ENCODE results near the gene ERMARD. TPM values are rescaled to one million over a fixed set of nuclear protein-coding genes. Genes with fewer than 3 reads are reported as not detected.

ERMARD gene
- total and polyA plus RNA-seq, 9 donors, result 14.9 to 27.7 (median 19.5) TPM

DNA sequence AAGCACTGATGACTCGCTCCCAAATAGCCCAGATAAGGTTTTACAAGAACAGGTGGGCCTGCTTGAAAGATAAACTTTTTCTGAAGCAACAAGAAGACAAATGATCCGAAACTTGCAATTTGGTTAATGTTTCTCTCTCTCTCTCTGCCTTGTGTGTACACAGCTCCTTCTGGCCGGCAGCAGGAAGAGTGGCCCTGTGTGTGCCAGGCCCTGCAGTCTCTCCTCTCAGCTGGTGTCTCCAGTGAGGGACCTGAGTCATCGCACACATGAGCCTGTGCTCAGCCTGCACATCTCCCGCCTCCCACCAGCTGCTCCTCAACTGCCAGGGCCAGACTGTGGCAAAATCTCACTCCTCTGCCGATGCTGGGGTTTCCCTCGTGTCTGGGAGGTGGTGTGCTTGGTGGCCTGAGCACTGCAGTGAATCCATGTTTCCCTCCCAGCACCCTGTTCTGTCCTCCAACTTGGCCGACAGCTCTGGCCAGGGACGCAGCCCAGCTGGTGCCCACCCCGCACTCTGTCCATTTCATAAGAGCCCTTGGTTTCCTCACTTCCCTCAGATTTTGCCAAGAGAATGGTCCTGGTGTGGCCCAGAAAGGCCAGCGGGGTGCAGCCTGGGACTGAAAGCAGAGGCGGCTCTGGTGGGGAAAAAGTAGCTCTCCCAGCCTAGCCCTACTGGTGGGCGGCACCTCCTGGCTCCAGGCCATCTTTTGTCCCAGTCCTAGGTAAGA is 49.4 kb downstream of the ERMARD start:
- Histone ChIP-seq H3K36me3 (ENCODE audit: control insufficient read depth, insufficient read depth, low read length) (no peaks in the 10 kb centered on the region), H3K4me1 (ENCODE audit: control insufficient read depth, insufficient read depth, low read length) (peaks cover 3% of the 10 kb centered on the region), H3K27me3 (ENCODE audit: control insufficient read depth, insufficient read depth, low read length) (peaks cover 5% of the 10 kb centered on the region), H3K4me3 (ENCODE audit: low read length) (no peak overlapping the region), H3K9me3 (replicated peaks; ENCODE audit: control insufficient read depth, low read depth, low read length) (no peaks in the 10 kb centered on the region), H3K27ac (ENCODE audit: low read length) (no peak overlapping the region)
- 83% methylated on average over 11 of the region's 13 CpGs for whole genome bisulfite sequencing (ENCODE audit: insufficient coverage)
- peak; percentile 35 for DNase-seq

DNA sequence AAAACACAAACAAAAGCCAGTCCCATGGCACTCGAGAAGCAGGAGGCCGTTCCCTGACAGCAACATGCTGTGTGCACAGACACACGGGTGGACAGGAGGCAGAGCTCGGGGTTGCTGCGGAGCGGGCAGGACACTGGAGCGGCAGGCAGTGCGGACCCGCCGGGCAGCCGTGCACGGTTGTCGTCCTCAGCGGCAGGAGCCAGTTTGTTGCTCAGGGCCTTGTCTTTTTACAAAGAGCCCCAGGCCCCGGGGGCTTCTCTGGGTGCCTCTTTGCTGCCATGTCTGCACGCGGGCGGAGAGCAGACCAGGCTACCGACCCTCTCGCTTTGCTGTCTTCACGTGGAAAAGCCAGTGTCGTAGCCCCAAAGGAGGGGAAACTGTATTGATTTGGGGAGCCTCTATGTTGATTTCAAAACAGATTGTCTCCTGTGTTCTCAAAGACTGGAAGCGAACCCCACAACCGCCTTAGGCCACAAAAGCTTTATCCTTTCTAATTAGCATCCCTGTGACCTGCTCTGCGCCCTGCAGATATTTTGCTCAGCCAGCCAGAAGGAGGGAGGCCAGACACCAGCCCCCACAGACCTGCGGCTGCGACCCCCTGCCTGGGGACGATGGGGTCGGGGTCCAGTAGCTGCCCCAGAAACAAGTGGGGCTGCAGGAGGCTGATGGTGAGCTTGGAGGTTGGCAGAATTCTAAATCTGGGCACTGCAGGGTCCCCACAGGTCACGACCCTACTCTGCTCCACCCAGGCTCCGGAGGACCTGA is 50.2 kb downstream of the ERMARD start:
- no peaks in the 10 kb centered on the region for H3K9me3 ChIP-seq (replicated peaks; ENCODE audit: control insufficient read depth, low read depth, low read length)
- DNase-seq, result no peak
- H3K36me3 ChIP-seq (ENCODE audit: control insufficient read depth, insufficient read depth, low read length), result no peaks in the 10 kb centered on the region
- H3K4me1 ChIP-seq (ENCODE audit: control insufficient read depth, insufficient read depth, low read length), result peaks cover 3% of the 10 kb centered on the region
- H3K27me3 ChIP-seq (ENCODE audit: control insufficient read depth, insufficient read depth, low read length), result peaks cover 7% of the 10 kb centered on the region
- whole genome bisulfite sequencing (ENCODE audit: insufficient coverage), result 90% methylated on average over 28 of the region's 31 CpGs
- no peak overlapping the region for H3K4me3 ChIP-seq (ENCODE audit: low read length)
- H3K27ac ChIP-seq (ENCODE audit: low read length), result no peak overlapping the region

DNA sequence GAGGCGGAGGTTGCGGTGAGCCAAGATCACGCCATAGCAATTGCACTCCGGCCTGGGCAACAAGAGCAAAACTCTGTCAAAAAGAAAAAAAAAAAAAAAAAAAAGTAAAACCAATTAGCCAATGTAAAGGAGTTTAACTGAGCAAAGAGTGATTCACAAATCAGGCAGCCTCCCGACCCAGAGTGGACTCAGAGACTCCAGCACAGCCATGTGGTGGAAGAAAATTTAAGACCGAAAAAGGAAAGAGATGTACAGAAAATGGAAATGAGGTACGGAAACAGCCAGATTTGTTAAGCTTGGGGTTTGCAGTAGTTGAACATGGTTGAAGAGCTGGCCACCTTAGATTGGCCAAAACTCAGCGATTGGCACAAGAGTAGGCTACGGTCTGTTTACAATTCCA is 51.4 kb downstream of the ERMARD start:
- Histone ChIP-seq H3K4me3 (ENCODE audit: low read length) (no peak overlapping the region), H3K4me1 (ENCODE audit: control insufficient read depth, insufficient read depth, low read length) (peaks cover 3% of the 10 kb centered on the region), H3K27me3 (ENCODE audit: control insufficient read depth, insufficient read depth, low read length) (peaks cover 9% of the 10 kb centered on the region), H3K9me3 (replicated peaks; ENCODE audit: control insufficient read depth, low read depth, low read length) (no peaks in the 10 kb centered on the region), H3K27ac (ENCODE audit: low read length) (no peak overlapping the region), H3K36me3 (ENCODE audit: control insufficient read depth, insufficient read depth, low read length) (no peaks in the 10 kb centered on the region)
- WGBS (ENCODE audit: insufficient coverage), result 100% methylated on average over 3 of the region's 9 CpGs
- DNase-seq, result no peak

DNA sequence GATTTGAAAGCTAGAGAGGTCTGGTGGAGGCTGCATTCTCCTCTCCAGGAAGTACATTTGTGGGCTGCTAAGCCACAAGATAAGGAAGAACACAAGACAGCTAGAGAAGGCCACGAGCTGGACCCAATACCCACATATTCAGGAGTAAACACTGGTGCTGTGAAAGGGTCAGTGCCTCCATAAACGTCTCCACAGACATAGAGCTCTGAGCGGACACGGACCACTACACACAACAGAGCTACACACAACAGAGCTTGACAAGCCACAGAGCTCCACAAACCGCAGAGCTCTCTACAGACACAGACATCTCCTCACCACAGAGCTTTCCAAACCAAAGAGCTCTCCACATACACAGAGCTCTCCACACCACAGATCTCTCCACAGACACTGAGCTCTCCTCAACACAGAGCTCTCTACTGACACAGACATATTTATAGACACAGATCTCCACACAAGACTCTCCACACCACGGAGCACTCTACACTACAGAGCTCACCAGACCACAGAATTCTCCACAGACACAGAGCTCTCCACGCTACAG is 51.9 kb downstream of the ERMARD start:
- 67% methylated on average over 6 of the region's 7 CpGs for WGBS (ENCODE audit: insufficient coverage)

DNA sequence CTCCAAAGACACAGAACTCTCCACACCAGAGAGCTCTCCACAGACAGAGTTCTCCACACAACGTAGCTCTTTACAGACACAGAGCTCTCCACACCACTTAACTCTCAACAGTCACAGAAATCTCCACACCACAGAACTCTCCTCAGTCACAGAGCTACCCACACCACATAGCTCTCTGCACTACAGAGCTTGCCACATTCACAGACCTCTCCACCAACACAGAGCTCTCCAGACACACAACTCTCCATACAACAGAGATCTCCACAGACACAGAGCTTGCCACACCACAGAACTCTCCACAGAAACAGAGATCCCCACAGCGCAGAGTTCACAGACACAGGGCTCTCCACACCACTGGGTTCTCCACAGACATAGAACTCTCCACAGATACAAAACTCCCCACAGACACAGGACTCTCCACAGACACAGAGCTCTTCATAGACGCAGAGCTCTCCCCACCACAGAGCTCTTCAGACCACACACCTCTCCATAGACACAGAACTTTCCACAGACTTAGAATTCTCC is 52.5 kb downstream of the ERMARD start:
- Histone ChIP-seq H3K27me3 (ENCODE audit: control insufficient read depth, insufficient read depth, low read length) (peaks cover 9% of the 10 kb centered on the region), H3K9me3 (replicated peaks; ENCODE audit: control insufficient read depth, low read depth, low read length) (no peaks in the 10 kb centered on the region), H3K4me3 (ENCODE audit: low read length) (no peak overlapping the region), H3K36me3 (ENCODE audit: control insufficient read depth, insufficient read depth, low read length) (no peaks in the 10 kb centered on the region), H3K27ac (ENCODE audit: low read length) (no peak overlapping the region), H3K4me1 (ENCODE audit: control insufficient read depth, insufficient read depth, low read length) (peaks cover 3% of the 10 kb centered on the region)
- WGBS (ENCODE audit: insufficient coverage), result 78% methylated on average over 3 of the region's 3 CpGs
- DNase-seq, result no peak

More for the DNA sequence above, 51.9 kb downstream of the ERMARD start:
- DNase-seq, result no peak
- Histone ChIP-seq H3K27ac (ENCODE audit: low read length) (no peak overlapping the region), H3K4me1 (ENCODE audit: control insufficient read depth, insufficient read depth, low read length) (peaks cover 3% of the 10 kb centered on the region), H3K36me3 (ENCODE audit: control insufficient read depth, insufficient read depth, low read length) (no peaks in the 10 kb centered on the region), H3K27me3 (ENCODE audit: control insufficient read depth, insufficient read depth, low read length) (peaks cover 9% of the 10 kb centered on the region), H3K4me3 (ENCODE audit: low read length) (no peak overlapping the region), H3K9me3 (replicated peaks; ENCODE audit: control insufficient read depth, low read depth, low read length) (no peaks in the 10 kb centered on the region)

DNA sequence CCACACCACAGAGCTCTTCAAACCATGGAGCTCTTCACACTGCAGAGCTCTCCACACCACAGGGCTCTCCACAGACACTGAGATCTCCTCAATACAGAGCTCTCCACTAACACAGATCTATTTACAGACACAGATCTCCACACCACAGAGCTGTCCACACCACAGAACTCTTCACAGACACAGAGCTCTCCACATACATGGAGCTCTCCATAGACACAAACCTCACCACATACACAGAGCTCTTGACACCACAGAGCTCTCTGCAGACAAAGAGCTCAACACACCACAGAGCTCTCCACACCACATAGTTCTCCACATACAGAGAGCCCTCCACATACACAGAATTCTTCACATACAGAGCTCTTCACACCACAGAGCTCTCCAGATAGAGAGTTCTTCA is 53.0 kb downstream of the ERMARD start:
- Histone ChIP-seq H3K36me3 (ENCODE audit: control insufficient read depth, insufficient read depth, low read length) (no peaks in the 10 kb centered on the region), H3K4me3 (ENCODE audit: low read length) (no peak overlapping the region), H3K27me3 (ENCODE audit: control insufficient read depth, insufficient read depth, low read length) (peaks cover 7% of the 10 kb centered on the region), H3K27ac (ENCODE audit: low read length) (no peak overlapping the region), H3K9me3 (replicated peaks; ENCODE audit: control insufficient read depth, low read depth, low read length) (no peaks in the 10 kb centered on the region), H3K4me1 (ENCODE audit: control insufficient read depth, insufficient read depth, low read length) (peaks cover 3% of the 10 kb centered on the region)
- DNase-seq, result no peak

DNA sequence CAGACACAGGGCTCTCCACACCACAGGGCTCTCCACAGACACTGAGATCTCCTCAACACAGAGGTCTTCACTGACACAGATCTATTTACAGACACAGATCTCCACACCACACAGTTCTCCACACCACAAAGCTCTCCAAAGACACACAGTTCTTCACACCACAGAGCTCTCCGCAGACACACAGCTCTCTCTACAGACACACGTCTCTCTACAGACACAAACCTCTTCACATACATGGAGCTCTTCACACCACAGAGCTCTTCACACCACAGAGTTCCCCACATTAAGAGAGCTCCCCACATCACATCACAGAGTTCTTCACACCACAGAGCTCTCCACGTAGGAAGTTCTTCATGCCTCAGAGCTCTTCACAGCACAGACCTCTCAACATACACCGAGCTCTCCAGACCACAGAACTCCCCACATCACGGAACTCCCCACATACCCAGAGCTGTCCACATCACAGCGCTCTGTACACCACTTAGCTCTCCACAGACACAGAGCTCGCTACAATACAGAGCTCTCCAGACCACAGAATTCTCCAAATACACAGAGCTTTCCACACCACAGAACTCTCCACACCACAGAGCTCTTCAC is 53.9 kb downstream of the ERMARD start:
- Histone ChIP-seq H3K27me3 (ENCODE audit: control insufficient read depth, insufficient read depth, low read length) (peaks cover 7% of the 10 kb centered on the region), H3K4me1 (ENCODE audit: control insufficient read depth, insufficient read depth, low read length) (peaks cover 3% of the 10 kb centered on the region), H3K9me3 (replicated peaks; ENCODE audit: control insufficient read depth, low read depth, low read length) (no peaks in the 10 kb centered on the region), H3K4me3 (ENCODE audit: low read length) (no peak overlapping the region), H3K27ac (ENCODE audit: low read length) (no peak overlapping the region), H3K36me3 (ENCODE audit: control insufficient read depth, insufficient read depth, low read length) (no peaks in the 10 kb centered on the region)
- 87% methylated on average over 7 of the region's 7 CpGs for WGBS (ENCODE audit: insufficient coverage)
- no peak for DNase-seq

DNA sequence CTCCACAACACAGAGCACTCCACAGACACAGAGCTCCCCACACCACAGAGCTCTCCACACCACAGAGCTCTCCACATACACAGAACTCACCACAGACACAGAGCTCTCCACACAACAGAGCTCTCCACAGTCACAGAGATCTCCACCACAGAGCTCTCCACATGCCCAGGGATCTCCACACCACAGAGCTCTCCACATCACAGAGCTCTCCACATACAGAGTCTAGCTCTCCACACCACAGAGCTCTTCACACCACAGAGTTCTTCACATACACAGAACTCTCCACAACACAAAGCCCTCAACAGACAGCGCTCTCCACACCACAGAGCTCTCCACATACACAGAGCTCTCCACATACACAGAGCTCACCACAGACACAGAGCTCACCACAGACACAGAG is 55.3 kb downstream of the ERMARD start:
- no peaks in the 10 kb centered on the region for H3K4me1 ChIP-seq (ENCODE audit: control insufficient read depth, insufficient read depth, low read length)
- no peak for DNase-seq
- H3K36me3 ChIP-seq (ENCODE audit: control insufficient read depth, insufficient read depth, low read length), result no peaks in the 10 kb centered on the region
- H3K9me3 ChIP-seq (replicated peaks; ENCODE audit: control insufficient read depth, low read depth, low read length), result no peaks in the 10 kb centered on the region
- H3K27ac ChIP-seq (ENCODE audit: low read length), result no peak overlapping the region
- no CpG with 5 or more reads among the region's 1 CpG for WGBS (ENCODE audit: insufficient coverage)
- H3K4me3 ChIP-seq (ENCODE audit: low read length), result no peak overlapping the region
- H3K27me3 ChIP-seq (ENCODE audit: control insufficient read depth, insufficient read depth, low read length), result peaks cover 7% of the 10 kb centered on the region

DNA sequence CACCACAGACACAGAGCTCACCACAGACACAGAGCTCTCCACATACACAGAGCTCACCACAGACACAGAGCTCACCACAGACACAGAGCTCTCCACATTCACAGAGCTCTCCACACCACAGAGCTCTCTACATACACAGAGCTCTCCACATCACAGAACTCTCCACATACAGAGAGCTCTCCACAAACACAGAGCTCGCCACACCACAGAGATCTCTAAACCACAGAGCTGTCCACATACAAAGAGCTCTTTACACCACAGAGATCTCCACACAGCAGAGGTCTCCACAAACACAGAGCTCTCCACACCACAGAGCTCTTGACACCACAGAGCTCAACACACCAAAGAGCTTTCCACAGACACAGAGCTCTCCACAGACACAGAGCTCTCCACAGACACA is 55.8 kb downstream of the ERMARD start:
- Histone ChIP-seq H3K27ac (ENCODE audit: low read length) (no peak overlapping the region), H3K27me3 (ENCODE audit: control insufficient read depth, insufficient read depth, low read length) (peaks cover 7% of the 10 kb centered on the region), H3K9me3 (replicated peaks; ENCODE audit: control insufficient read depth, low read depth, low read length) (no peaks in the 10 kb centered on the region), H3K4me1 (ENCODE audit: control insufficient read depth, insufficient read depth, low read length) (no peaks in the 10 kb centered on the region), H3K36me3 (ENCODE audit: control insufficient read depth, insufficient read depth, low read length) (no peaks in the 10 kb centered on the region), H3K4me3 (ENCODE audit: low read length) (no peak overlapping the region)
- 62% methylated on average over 1 of the region's 1 CpG for WGBS (ENCODE audit: insufficient coverage)
- DNase-seq, result no peak
